GM23338 (cell line): ENCODE results near the gene ADD1. TPM values are rescaled to one million over a fixed set of nuclear protein-coding genes. Genes with fewer than 3 reads are reported as not detected.
A peak's percentile ranks its signal among the peaks of the same experiment; 100 is the strongest.

Experiments used
- ATAC-seq: fragments of 200-7000 bp; cut with Tn5 transposase; 3 replicates; pipeline ENCODE4 v1.9.1; 2020
- DNase-seq: peaks from one replicate; pipeline ENCODE4 v3.0.0-alpha.2; 2015; ENCODE audit warnings: low spot score
- H2AFZ ChIP-seq: fragments of 200-600 bp; sonication (generic); 2 replicates; pipeline ENCODE4 v1.8.0; 2016; ENCODE audit warnings: antibody characterized with exemption, mild to moderate bottlenecking, moderate library complexity
- H3F3A ChIP-seq: fragments of 200-600 bp; sonication (generic); replicated peaks from 2 replicates; pipeline ENCODE4 v1.8.0; 2017; ENCODE audit warnings: antibody characterized with exemption, mixed run types, low read depth
- H3K27ac ChIP-seq: fragments of 200-600 bp; sonication (generic); 2 replicates; pipeline ENCODE4 v1.6.1; 2016; ENCODE audit warnings: low read depth
- H3K27me3 ChIP-seq: fragments of 200-600 bp; sonication (generic); 2 replicates; pipeline ENCODE4 v1.8.0; 2016; ENCODE audit warnings: mild to moderate bottlenecking, mixed run types, moderate library complexity; ENCODE audit not compliant: insufficient read depth
- H3K36me3 ChIP-seq: fragments of 200-600 bp; sonication (generic); 2 replicates; pipeline ENCODE4 v1.8.0; 2016; ENCODE audit warnings: mild to moderate bottlenecking; ENCODE audit not compliant: insufficient read depth
- H3K4me1 ChIP-seq: fragments of 200-600 bp; sonication (generic); 2 replicates; pipeline ENCODE4 v1.8.0; 2016; ENCODE audit warnings: mild to moderate bottlenecking, moderate library complexity; ENCODE audit not compliant: insufficient read depth
- H3K4me2 ChIP-seq: fragments of 200-600 bp; sonication (generic); 2 replicates; pipeline ENCODE4 v1.7.1; 2017; ENCODE audit warnings: mixed run types
- H3K4me3 ChIP-seq: fragments of 200-600 bp; sonication (generic); 2 replicates; pipeline ENCODE4 v1.6.1; 2016; ENCODE audit warnings: mixed run types
- H3K79me2 ChIP-seq: fragments of 200-600 bp; sonication (generic); replicated peaks from 2 replicates; pipeline ENCODE4 v1.8.0; 2017; ENCODE audit warnings: mild to moderate bottlenecking; ENCODE audit not compliant: insufficient read depth
- H3K9me2 ChIP-seq: fragments of 200-600 bp; sonication (generic); 2 replicates; pipeline ENCODE4 v1.8.0; 2017; ENCODE audit not compliant: insufficient read depth
- H4K20me1 ChIP-seq: fragments of 200-600 bp; sonication (generic); replicated peaks from 2 replicates; pipeline ENCODE4 v1.8.0; 2017; ENCODE audit warnings: mild to moderate bottlenecking; ENCODE audit not compliant: insufficient read depth
- H3K27ac Mint-ChIP-seq: 2 replicates; pipeline ENCODE4 v1.8.0; 2020; ENCODE audit warnings: inconsistent platforms, mild to moderate bottlenecking, moderate library complexity, mixed read lengths
- H3K27me3 Mint-ChIP-seq: 3 replicates; pipeline ENCODE4 v1.8.0; 2022; ENCODE audit warnings: low read depth, mild to moderate bottlenecking, moderate library complexity, mixed read lengths, inconsistent platforms; ENCODE audit not compliant: insufficient read depth, poor library complexity
- H3K36me3 Mint-ChIP-seq: 3 replicates; pipeline ENCODE4 v1.8.0; 2021; ENCODE audit warnings: low read depth, mild to moderate bottlenecking, inconsistent platforms, moderate library complexity, mixed read lengths
- H3K4me1 Mint-ChIP-seq: 3 replicates; pipeline ENCODE4 v1.8.0; 2020; ENCODE audit warnings: mild to moderate bottlenecking, inconsistent platforms, mixed read lengths
- H3K4me3 Mint-ChIP-seq: 3 replicates; pipeline ENCODE4 v1.8.0; 2021; ENCODE audit warnings: moderate library complexity, mild to moderate bottlenecking, inconsistent platforms, mixed read lengths
- H3K9me3 Mint-ChIP-seq: 3 replicates; pipeline ENCODE4 v1.8.0; 2020; ENCODE audit warnings: moderate library complexity, mild to moderate bottlenecking, inconsistent platforms, mixed read lengths
- JUNB ChIP-seq: IDR thresholded peaks from one replicate; pipeline ENCODE4 v1.6.1; 2016; ENCODE audit warnings: antibody characterized with exemption; ENCODE audit not compliant: unreplicated experiment
- POLR2AphosphoS5 ChIP-seq: IDR thresholded peaks from 2 replicates; pipeline ENCODE4 v1.6.1; 2016; ENCODE audit warnings: antibody characterized with exemption, low read depth
- STAT1 ChIP-seq: IDR thresholded peaks from one replicate; pipeline ENCODE4 v1.6.1; 2016; ENCODE audit warnings: antibody characterized with exemption; ENCODE audit not compliant: unreplicated experiment
- ZNF331 ChIP-seq: fragments of 250-450 bp; sonication (Bioruptor Pico); IDR thresholded peaks from 2 replicates; pipeline ENCODE4 v1.5.0; 2020; ENCODE audit warnings: low read depth, mild to moderate bottlenecking, moderate library complexity
- polyA plus RNA-seq: library from polyadenylated mRNA; unstranded; fragments of >200 nt; fragmentation: Nextera tagmentation; extraction: Ambion mirVana; gene quantifications from 2 replicates; pipeline ENCODE4 v1.2.1, GENCODE V29; 2016
- total RNA-seq: library from RNA; depleted of rRNA; stranded (reverse); fragments of >200 nt; shearing (Covaris generic); gene quantifications from 2 replicates; pipeline ENCODE4 v1.2.3, GENCODE V29; 2014
- TF ChIP-seq, protein P1 (sequence below): fragments of 250-450 bp; sonication (Bioruptor Pico); IDR thresholded peaks from 2 replicates; pipeline ENCODE4 v1.5.0; 2020; ENCODE audit warnings: mild to moderate bottlenecking, moderate library complexity
- TF ChIP-seq, protein P2 (sequence below): IDR thresholded peaks from 2 replicates; pipeline ENCODE4 v1.6.1; 2016; ENCODE audit warnings: antibody characterized with exemption

ADD1 gene
- total and polyA plus RNA-seq, 2 experiments from 2014 or later, result 126 to 144 TPM

DNA sequence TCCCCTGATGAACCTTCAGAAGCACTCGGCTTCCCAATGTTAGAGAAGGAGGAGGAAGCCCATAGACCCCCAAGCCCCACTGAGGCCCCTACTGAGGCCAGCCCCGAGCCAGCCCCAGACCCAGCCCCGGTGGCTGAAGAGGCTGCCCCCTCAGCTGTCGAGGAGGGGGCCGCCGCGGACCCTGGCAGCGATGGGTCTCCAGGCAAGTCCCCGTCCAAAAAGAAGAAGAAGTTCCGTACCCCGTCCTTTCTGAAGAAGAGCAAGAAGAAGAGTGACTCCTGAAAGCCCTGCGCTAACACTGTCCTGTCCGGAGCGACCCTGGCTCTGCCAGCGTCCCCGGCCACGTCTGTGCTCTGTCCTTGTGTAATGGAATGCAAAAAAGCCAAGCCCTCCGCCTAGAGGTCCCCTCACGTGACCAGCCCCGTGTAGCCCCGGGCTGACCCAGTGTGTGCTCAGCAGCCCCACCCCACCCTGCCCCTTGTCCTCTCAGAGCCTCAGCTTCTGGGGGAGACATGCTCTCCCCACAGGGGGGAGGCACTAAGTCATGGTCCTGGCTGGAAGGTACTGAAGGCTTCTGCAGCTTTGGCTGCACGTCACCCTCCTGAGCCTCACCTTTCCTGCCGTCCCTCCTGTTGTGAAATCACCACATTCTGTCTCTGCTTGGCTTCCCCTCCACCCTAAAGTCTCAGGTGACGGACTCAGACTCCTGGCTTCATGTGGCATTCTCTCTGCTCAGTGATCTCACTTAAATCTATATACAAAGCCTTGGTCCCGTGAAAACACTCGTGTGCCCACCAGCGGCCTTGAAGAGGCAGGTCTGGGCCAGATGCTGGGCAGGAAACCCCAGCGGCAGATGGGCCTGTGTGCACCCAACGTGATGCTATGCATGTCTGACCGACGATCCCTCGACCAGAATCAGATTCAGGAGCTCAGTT is 84.9 kb downstream of the ADD1 start:
- no peak for DNase-seq
- Mint-ChIP-seq H3K4me1 (peaks cover 18% of the 10 kb centered on the region), H3K27ac (no peak overlapping the region; the same call in 1 of the 2 replicates), H3K27me3 (peaks cover 21% of the 10 kb centered on the region), H3K4me3 (no peak overlapping the region), H3K9me3 (peaks cover 5% of the 10 kb centered on the region; the same call in 2 of the 3 replicates), H3K36me3 (peaks cover 68% of the 10 kb centered on the region)
- ATAC-seq, result no peak
- Histone ChIP-seq H3K27ac (peak overlapping the region; percentile 45; the same call in 1 of the 2 replicates), H3K4me1 (peaks cover 11% of the 10 kb centered on the region), H3K79me2 (peaks cover 4% of the 10 kb centered on the region; the same call in 1 of the 2 replicates), H2AFZ (no peak overlapping the region), H3K9me2 (no peaks in the 10 kb centered on the region), H3K4me3 (no peak overlapping the region), H4K20me1 (peaks cover 6% of the 10 kb centered on the region; the same call in 1 of the 2 replicates), H3F3A (0 out of 2 replicates have a peak, but pooled peaks cover 6% of the 10 kb centered on the region), H3K27me3 (no peaks in the 10 kb centered on the region), H3K36me3 (no peaks in the 10 kb centered on the region; the same call in 1 of the 2 replicates), H3K4me2 (no peak overlapping the region)
- no peak for TF ChIP-seq JUNB
- TF ChIP-seq POLR2AphosphoS5, result peak; percentile 21; the same call in 1 of the 2 replicates
- TF ChIP-seq, protein P1, sequence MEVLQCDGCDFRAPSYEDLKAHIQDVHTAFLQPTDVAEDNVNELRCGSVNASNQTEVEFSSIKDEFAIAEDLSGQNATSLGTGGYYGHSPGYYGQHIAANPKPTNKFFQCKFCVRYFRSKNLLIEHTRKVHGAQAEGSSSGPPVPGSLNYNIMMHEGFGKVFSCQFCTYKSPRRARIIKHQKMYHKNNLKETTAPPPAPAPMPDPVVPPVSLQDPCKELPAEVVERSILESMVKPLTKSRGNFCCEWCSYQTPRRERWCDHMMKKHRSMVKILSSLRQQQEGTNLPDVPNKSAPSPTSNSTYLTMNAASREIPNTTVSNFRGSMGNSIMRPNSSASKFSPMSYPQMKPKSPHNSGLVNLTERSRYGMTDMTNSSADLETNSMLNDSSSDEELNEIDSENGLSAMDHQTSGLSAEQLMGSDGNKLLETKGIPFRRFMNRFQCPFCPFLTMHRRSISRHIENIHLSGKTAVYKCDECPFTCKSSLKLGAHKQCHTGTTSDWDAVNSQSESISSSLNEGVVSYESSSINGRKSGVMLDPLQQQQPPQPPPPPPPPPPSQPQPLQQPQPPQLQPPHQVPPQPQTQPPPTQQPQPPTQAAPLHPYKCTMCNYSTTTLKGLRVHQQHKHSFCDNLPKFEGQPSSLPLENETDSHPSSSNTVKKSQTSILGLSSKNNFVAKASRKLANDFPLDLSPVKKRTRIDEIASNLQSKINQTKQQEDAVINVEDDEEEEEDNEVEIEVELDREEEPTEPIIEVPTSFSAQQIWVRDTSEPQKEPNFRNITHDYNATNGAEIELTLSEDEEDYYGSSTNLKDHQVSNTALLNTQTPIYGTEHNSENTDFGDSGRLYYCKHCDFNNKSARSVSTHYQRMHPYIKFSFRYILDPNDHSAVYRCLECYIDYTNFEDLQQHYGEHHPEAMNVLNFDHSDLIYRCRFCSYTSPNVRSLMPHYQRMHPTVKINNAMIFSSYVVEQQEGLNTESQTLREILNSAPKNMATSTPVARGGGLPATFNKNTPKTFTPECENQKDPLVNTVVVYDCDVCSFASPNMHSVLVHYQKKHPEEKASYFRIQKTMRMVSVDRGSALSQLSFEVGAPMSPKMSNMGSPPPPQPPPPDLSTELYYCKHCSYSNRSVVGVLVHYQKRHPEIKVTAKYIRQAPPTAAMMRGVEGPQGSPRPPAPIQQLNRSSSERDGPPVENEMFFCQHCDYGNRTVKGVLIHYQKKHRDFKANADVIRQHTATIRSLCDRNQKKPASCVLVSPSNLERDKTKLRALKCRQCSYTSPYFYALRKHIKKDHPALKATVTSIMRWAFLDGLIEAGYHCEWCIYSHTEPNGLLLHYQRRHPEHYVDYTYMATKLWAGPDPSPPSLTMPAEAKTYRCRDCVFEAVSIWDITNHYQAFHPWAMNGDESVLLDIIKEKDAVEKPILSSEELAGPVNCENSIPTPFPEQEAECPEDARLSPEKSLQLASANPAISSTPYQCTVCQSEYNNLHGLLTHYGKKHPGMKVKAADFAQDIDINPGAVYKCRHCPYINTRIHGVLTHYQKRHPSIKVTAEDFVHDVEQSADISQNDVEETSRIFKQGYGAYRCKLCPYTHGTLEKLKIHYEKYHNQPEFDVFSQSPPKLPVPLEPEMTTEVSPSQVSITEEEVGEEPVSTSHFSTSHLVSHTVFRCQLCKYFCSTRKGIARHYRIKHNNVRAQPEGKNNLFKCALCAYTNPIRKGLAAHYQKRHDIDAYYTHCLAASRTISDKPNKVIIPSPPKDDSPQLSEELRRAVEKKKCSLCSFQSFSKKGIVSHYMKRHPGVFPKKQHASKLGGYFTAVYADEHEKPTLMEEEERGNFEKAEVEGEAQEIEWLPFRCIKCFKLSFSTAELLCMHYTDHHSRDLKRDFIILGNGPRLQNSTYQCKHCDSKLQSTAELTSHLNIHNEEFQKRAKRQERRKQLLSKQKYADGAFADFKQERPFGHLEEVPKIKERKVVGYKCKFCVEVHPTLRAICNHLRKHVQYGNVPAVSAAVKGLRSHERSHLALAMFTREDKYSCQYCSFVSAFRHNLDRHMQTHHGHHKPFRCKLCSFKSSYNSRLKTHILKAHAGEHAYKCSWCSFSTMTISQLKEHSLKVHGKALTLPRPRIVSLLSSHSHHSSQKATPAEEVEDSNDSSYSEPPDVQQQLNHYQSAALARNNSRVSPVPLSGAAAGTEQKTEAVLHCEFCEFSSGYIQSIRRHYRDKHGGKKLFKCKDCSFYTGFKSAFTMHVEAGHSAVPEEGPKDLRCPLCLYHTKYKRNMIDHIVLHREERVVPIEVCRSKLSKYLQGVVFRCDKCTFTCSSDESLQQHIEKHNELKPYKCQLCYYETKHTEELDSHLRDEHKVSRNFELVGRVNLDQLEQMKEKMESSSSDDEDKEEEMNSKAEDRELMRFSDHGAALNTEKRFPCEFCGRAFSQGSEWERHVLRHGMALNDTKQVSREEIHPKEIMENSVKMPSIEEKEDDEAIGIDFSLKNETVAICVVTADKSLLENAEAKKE (CRISPR knock-in tag), result no peak

DNA sequence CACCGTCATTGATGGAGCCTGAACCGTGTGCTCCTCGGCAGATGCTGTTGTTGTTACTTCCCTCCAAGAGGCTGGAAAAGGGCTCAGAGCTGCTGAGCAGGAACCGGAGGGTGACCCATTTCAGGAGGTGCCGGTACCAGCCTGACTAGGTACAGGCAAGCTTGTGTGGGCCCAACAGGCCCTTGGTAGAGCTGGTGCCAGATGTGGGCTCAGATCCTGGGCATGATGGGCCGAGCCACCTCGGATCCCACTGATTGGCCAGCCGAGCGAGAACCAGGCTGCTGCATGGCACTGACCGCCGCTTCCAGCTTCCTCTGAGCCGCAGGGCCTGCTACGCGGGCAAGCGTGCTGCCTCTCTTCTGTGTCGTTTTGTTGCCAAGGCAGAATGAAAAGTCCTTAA is 85.8 kb downstream of the ADD1 start:
- Histone ChIP-seq H3K4me3 (no peak overlapping the region), H3K4me2 (no peak overlapping the region), H3K79me2 (peaks cover 3% of the 10 kb centered on the region; the same call in 1 of the 2 replicates), H4K20me1 (peaks cover 6% of the 10 kb centered on the region; the same call in 1 of the 2 replicates), H3K36me3 (no peaks in the 10 kb centered on the region), H3F3A (0 out of 2 replicates have a peak, but pooled peaks cover 6% of the 10 kb centered on the region), H3K27ac (peak overlapping the region; percentile 45; the same call in 1 of the 2 replicates), H3K4me1 (0 out of 2 replicates have a peak, but pooled peaks cover 2% of the 10 kb centered on the region), H3K27me3 (no peaks in the 10 kb centered on the region), H2AFZ (no peak overlapping the region), H3K9me2 (no peaks in the 10 kb centered on the region)
- Mint-ChIP-seq H3K27ac (no peak overlapping the region), H3K4me3 (no peak overlapping the region), H3K36me3 (peaks cover 60% of the 10 kb centered on the region), H3K4me1 (peaks cover 12% of the 10 kb centered on the region), H3K9me3 (no peaks in the 10 kb centered on the region), H3K27me3 (peaks cover 18% of the 10 kb centered on the region)
- no peak for DNase-seq
- no peak for ATAC-seq
- TF ChIP-seq, protein P2, sequence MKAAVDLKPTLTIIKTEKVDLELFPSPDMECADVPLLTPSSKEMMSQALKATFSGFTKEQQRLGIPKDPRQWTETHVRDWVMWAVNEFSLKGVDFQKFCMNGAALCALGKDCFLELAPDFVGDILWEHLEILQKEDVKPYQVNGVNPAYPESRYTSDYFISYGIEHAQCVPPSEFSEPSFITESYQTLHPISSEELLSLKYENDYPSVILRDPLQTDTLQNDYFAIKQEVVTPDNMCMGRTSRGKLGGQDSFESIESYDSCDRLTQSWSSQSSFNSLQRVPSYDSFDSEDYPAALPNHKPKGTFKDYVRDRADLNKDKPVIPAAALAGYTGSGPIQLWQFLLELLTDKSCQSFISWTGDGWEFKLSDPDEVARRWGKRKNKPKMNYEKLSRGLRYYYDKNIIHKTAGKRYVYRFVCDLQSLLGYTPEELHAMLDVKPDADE, result no peak
- no peak for TF ChIP-seq ZNF331 (CRISPR knock-in tag)
- TF ChIP-seq STAT1, result no peak
